Aorta (tissue), 5 donors: ENCODE measurements around the gene C1RL. TPM values are rescaled to one million over a fixed set of nuclear protein-coding genes. Genes with fewer than 3 reads are reported as not detected.
A peak's percentile ranks its signal among the peaks of the same experiment; 100 is the strongest.

Experiments
- ATAC-seq: fragments of 200-7000 bp; cut with Tn5 transposase; one replicate; pipeline ENCODE4 v1.9.1; 2022; ENCODE audit warnings: moderate library complexity; ENCODE audit not compliant: low FRiP score
- DNase-seq, 2 donors: peaks; one replicate each; pipeline ENCODE4 v3.0.0-alpha.2; 2020
- H3K27ac ChIP-seq, 2 donors: one replicate each; pipeline ENCODE4 v1.5.1; 2013; ENCODE audit warnings: low read length in 2 of 2, mild to moderate bottlenecking in 2 of 2, moderate library complexity in 2 of 2, control low read depth in 1 of 2, inconsistent platforms in 1 of 2, low read depth in 1 of 2
- H3K27me3 ChIP-seq, 2 donors: one replicate each; pipeline ENCODE4 v1.6.1; 2013; ENCODE audit warnings: control low read depth in 1 of 2, low read length in 1 of 2, mild to moderate bottlenecking in 1 of 2, moderate library complexity in 1 of 2; ENCODE audit not compliant: insufficient read depth in 2 of 2, control insufficient read depth in 1 of 2
- H3K36me3 ChIP-seq, 2 donors: one replicate each; pipeline ENCODE4 v1.6.1; 2013; ENCODE audit warnings: control low read depth in 1 of 2, low read length in 1 of 2, mild to moderate bottlenecking in 1 of 2; ENCODE audit not compliant: insufficient read depth in 2 of 2, control insufficient read depth in 1 of 2
- H3K4me1 ChIP-seq, 2 donors: one replicate each; pipeline ENCODE4 v1.6.1; 2013; ENCODE audit warnings: low read length in 2 of 2, control low read depth in 1 of 2, mild to moderate bottlenecking in 1 of 2, moderate library complexity in 1 of 2; ENCODE audit not compliant: insufficient read depth in 2 of 2, control insufficient read depth in 1 of 2
- H3K4me3 ChIP-seq, 2 donors: one replicate each; pipeline ENCODE4 v1.5.1; 2013; ENCODE audit warnings: low read length in 2 of 2, control low read depth in 1 of 2, mild to moderate bottlenecking in 1 of 2
- H3K9me3 ChIP-seq: one replicate; pipeline ENCODE4 v1.6.1; 2013; ENCODE audit warnings: mild to moderate bottlenecking, low read length; ENCODE audit not compliant: control insufficient read depth
- WGBS, 2 donors: extraction: QIAGEN DNeasy Blood & Tissue Kit; methylation state at CpG; one replicate each; pipeline ENCODE4 v1.1.7; 2013; 5-methylcytosine and 5-hydroxymethylcytosine counted together
- intact Hi-C, 2 donors: fragments of 100-400 bp; cut with DNase I; formaldehyde crosslinking; loops; one replicate each; pipeline versions ENCODE4 v1.14.2 to v1.15.0; 2022
- long read RNA-seq, 2 donors: library from polyadenylated mRNA; unstranded; transcript quantifications; one replicate each; pipeline ENCODE4 v2.0.0, GENCODE V29; 2020 to 2021
- polyA plus RNA-seq, 2 donors: library from polyadenylated mRNA; stranded (reverse); fragments of 200-250 nt; gene quantifications; one replicate each; pipeline ENCODE4 v1.2.3, GENCODE V29; 2013
- total RNA-seq, 2 donors: library from RNA; stranded (reverse); fragmentation: NEBNext Ultra II Directional; extraction: Animal tissue kit (Norgen Biotek cat#: 25700); gene quantifications; one replicate each; pipeline ENCODE4 v1.2.1, GENCODE V29; 2021
- donor health status: healthy with polysubstance abuse.
- donor health status: Bipolar disorder and iron deficiency.
- donor health status: DM: no; HTN: no; CAD: no.
- donor health status: DM: no; HTN: no; CAD: no.
- donor health status: DM: yes; HTN: yes; CAD: no.

Gene C1RL
- total RNA-seq (100 to 1,000 TPM in 1 of 2 donors, 10 to 100 TPM in 1; 82.0 to 139 TPM), polyA plus RNA-seq (10 to 100 TPM; 14.5 to 85.1 TPM)
- long read RNA-seq, donor 1, transcript C1RL-207 (2 exons, 354 nt), result major isoform, 5 of 34 reads
- long read RNA-seq, donor 1, partial matches to known transcripts, result 3 of 34 reads
- long read RNA-seq, donor 1, other reads (novel, unspliced or antisense), result 17 of 34 reads
- long read RNA-seq, donor 2, partial matches to known transcripts, result 1 of 24 reads
- long read RNA-seq, donor 2, other reads (novel, unspliced or antisense), result 17 of 24 reads

- Histone ChIP-seq H3K27ac (peak within 1 kb of the TSS; percentile 74 to 92), H3K27me3 (no peaks in the 10 kb centered on the region), H3K4me1 (no peaks in the 10 kb centered on the region), H3K9me3 (no peaks in the 10 kb centered on the region), H3K4me3 (peak within 1 kb of the TSS; percentile 19 to 84), H3K36me3 (no peaks in the 10 kb centered on the region)
- intact Hi-C loops, result loop anchor here (1.0 to 2.0 kb wide), 4 partner anchors 17 to 164 kb away; partner anchors contain the start of genes C1S (in 2 of the 2), C12orf57 (in 1 of the 2) and C1R (in 1 of the 2)
- WGBS, 2 donors, result 16 to 18% methylated on average over 20 to 23 of the region's 23 CpGs
- ATAC-seq (peak; percentile 90), DNase-seq (peak; percentile 93 to 97)
Measured at GRCh38 chr12:7108796-7109571, at the start of gene C1RL. Gene C1RL (minus strand): TSS chr12:7109214. CDS start chr12:7109180, 34 bp downstream.

- Histone ChIP-seq H3K9me3 (no peaks in the 10 kb centered on the region), H3K4me3 (no peak overlapping the region), H3K27me3 (no peaks in the 10 kb centered on the region), H3K4me1 (no peaks in the 10 kb centered on the region), H3K27ac (no peak overlapping the region), H3K36me3 (no peaks in the 10 kb centered on the region)
- 90 to 93% methylated on average over 17 of the region's 17 CpGs for WGBS, 2 donors
- intact Hi-C loops, result no loop called here
- ATAC-seq, result no peak
- DNase-seq, result no peak
Measured at GRCh38 chr12:7157391-7157790, 48.4 kb upstream of the C1RL start.

GRCh38 chr12:7156259-7157197 lies 47.5 kb upstream of the C1RL start:
- Histone ChIP-seq H3K27ac (no peak overlapping the region), H3K9me3 (no peaks in the 10 kb centered on the region), H3K27me3 (no peaks in the 10 kb centered on the region), H3K4me3 (no peak overlapping the region), H3K36me3 (no peaks in the 10 kb centered on the region), H3K4me1 (no peaks in the 10 kb centered on the region)
- 85 to 88% methylated on average over 23 to 24 of the region's 24 CpGs for WGBS, 2 donors
- intact Hi-C loops, result no loop called here
- DNase-seq, result peak in 1 of 2 donors; percentile 64
- ATAC-seq, result no peak

- intact Hi-C loops, result no loop called here
- peaks cover 0 to 3% of the 10 kb centered on the region in 2 donors for H3K36me3 ChIP-seq
- no peaks in the 10 kb centered on the region for H3K27me3 ChIP-seq
- DNase-seq (peak in 1 of 2 donors; percentile 75), ATAC-seq (no peak)
- no peaks in the 10 kb centered on the region for H3K4me1 ChIP-seq
- H3K9me3 ChIP-seq, result no peaks in the 10 kb centered on the region
- no peak overlapping the region for H3K4me3 ChIP-seq
- no peak overlapping the region for H3K27ac ChIP-seq
- WGBS, 2 donors, result 84 to 85% methylated on average over 8 of the region's 8 CpGs
Measured at GRCh38 chr12:7155471-7156034, 46.5 kb upstream of the C1RL start.

- Histone ChIP-seq H3K4me1 (no peaks in the 10 kb centered on the region), H3K36me3 (peaks cover 0 to 6% of the 10 kb centered on the region in 2 donors), H3K4me3 (no peak overlapping the region), H3K9me3 (no peaks in the 10 kb centered on the region), H3K27me3 (no peaks in the 10 kb centered on the region), H3K27ac (no peak overlapping the region)
- intact Hi-C loops, result no loop called here
- ATAC-seq (no peak), DNase-seq (no peak)
- WGBS, 2 donors, result 89 to 90% methylated on average over 12 of the region's 12 CpGs
Measured at GRCh38 chr12:7154901-7155470, 46.0 kb upstream of the C1RL start.

- no peak overlapping the region for H3K27ac ChIP-seq
- WGBS, 2 donors, result 86 to 87% methylated on average over 6 of the region's 6 CpGs
- DNase-seq, result no peak
- no peaks in the 10 kb centered on the region for H3K9me3 ChIP-seq
- H3K27me3 ChIP-seq, result no peaks in the 10 kb centered on the region
- ATAC-seq, result no peak
- H3K4me1 ChIP-seq, result no peaks in the 10 kb centered on the region
- H3K36me3 ChIP-seq, result peaks cover 0 to 8% of the 10 kb centered on the region in 2 donors
- no peak overlapping the region for H3K4me3 ChIP-seq
- intact Hi-C loops, result no loop called here
Measured at GRCh38 chr12:7154042-7154441, 45.0 kb upstream of the C1RL start.

GRCh38 chr12:7152818-7153217 lies 43.8 kb upstream of the C1RL start:
- no peaks in the 10 kb centered on the region for H3K9me3 ChIP-seq
- H3K4me1 ChIP-seq, result no peaks in the 10 kb centered on the region
- peaks cover 0 to 8% of the 10 kb centered on the region in 2 donors for H3K36me3 ChIP-seq
- no peak overlapping the region for H3K27ac ChIP-seq
- DNase-seq (no peak), ATAC-seq (no peak)
- WGBS, 2 donors, result 80 to 87% methylated on average over 4 of the region's 4 CpGs
- no peak overlapping the region for H3K4me3 ChIP-seq
- intact Hi-C loops, result no loop called here
- H3K27me3 ChIP-seq, result no peaks in the 10 kb centered on the region

GRCh38 chr12:7151532-7151931 lies 42.5 kb upstream of the C1RL start:
- H3K27ac ChIP-seq, result no peak overlapping the region
- H3K4me1 ChIP-seq, result no peaks in the 10 kb centered on the region
- H3K9me3 ChIP-seq, result no peaks in the 10 kb centered on the region
- 93 to 94% methylated on average over 6 of the region's 6 CpGs for WGBS, 2 donors
- H3K27me3 ChIP-seq, result no peaks in the 10 kb centered on the region
- H3K36me3 ChIP-seq, result peaks cover 0 to 8% of the 10 kb centered on the region in 2 donors
- ATAC-seq (no peak), DNase-seq (no peak)
- intact Hi-C loops, result no loop called here
- H3K4me3 ChIP-seq, result no peak overlapping the region
